ENCODE measurements around the gene NDRG3.
"Not testable (repeated sequence)": the region's sequence is repeated elsewhere in the genome, so short reads cannot be mapped to it uniquely, and the experiment has no call there.

The NDRG3 gene

GRCh38 chr20:36644706-36645095 lies 101.2 kb downstream of the NDRG3 start:
- no peak for DNase-seq

GRCh38 chr20:36644032-36644705 lies 101.7 kb downstream of the NDRG3 start:
- no peak for DNase-seq

GRCh38 chr20:36642136-36642535 lies 103.8 kb downstream of the NDRG3 start:
- no peak for DNase-seq

GRCh38 chr20:36641506-36641843 lies 104.4 kb downstream of the NDRG3 start:
- no peak for DNase-seq

GRCh38 chr20:36638876-36639400 lies 107.0 kb downstream of the NDRG3 start:
- DNase-seq, result not testable (repeated sequence)

GRCh38 chr20:36634342-36634741 lies 111.5 kb downstream of the NDRG3 start:
- DNase-seq, result no peak

GRCh38 chr20:36633285-36633772 lies 112.6 kb downstream of the NDRG3 start:
- DNase-seq, result no peak

- no peak for DNase-seq
These were observed 113.2 kb downstream of the NDRG3 start for GRCh38 chr20:36632487-36633284.

- no peak for DNase-seq
These were observed 113.8 kb downstream of the NDRG3 start for GRCh38 chr20:36632147-36632486.

- DNase-seq, result no peak
These were observed 114.2 kb downstream of the NDRG3 start for GRCh38 chr20:36631646-36632045.

GRCh38 chr20:36629719-36630681 lies 115.9 kb downstream of the NDRG3 start:
- peak in 1 of 51 donors; percentile 4 for DNase-seq

GRCh38 chr20:36628076-36628475 lies 117.8 kb downstream of the NDRG3 start:
- no peak for DNase-seq

- no peak for DNase-seq
These were observed 121.0 kb downstream of the NDRG3 start for GRCh38 chr20:36624944-36625324.

GRCh38 chr20:36624068-36624943 lies 121.6 kb downstream of the NDRG3 start:
- peak in 3 of 51 donors; percentile 10 to 42 (median 35) for DNase-seq

- no peak for DNase-seq
These were observed 122.4 kb downstream of the NDRG3 start for GRCh38 chr20:36623444-36623843.

- DNase-seq, result no peak
These were observed 125.0 kb downstream of the NDRG3 start for GRCh38 chr20:36620917-36621316.

GRCh38 chr20:36614781-36615557 lies 130.9 kb downstream of the NDRG3 start:
- DNase-seq, result no peak

- DNase-seq, result no peak
These were observed 131.9 kb downstream of the NDRG3 start for GRCh38 chr20:36613974-36614373.

- no peak for DNase-seq
These were observed 134.3 kb downstream of the NDRG3 start for GRCh38 chr20:36611625-36612024.

- not testable (repeated sequence) for DNase-seq
These were observed 137.5 kb downstream of the NDRG3 start for GRCh38 chr20:36608388-36608728.
